ENCODE results near the gene DNASE2B. TPM values are rescaled to one million over a fixed set of nuclear protein-coding genes. Genes with fewer than 3 reads are reported as not detected.

The DNASE2B gene
- total and polyA plus RNA-seq, 12 donors = 0.10 to 1.2 (median 0.35) TPM; not detected in 4

GRCh38 chr1:84428235-84428634 is 30.0 kb downstream of the DNASE2B start:
- intact Hi-C loops (cut with DNase I) = no loop called here
- H3K4me1 ChIP-seq (replicated peaks in 1 of 2) = peaks cover 0 to 27% of the 10 kb centered on the region in 2 donors
- WGBS, 4 donors = 40 to 55% (median 44%) methylated on average over 5 of the region's 5 CpGs

GRCh38 chr1:84429231-84429630 is 30.9 kb downstream of the DNASE2B start:
- Histone ChIP-seq H3K4me3 (no peak overlapping the region), H3K9me3 (replicated peaks in 1 of 3) (no peaks in the 10 kb centered on the region), H3K27me3 (no peaks in the 10 kb centered on the region), H3K36me3 (replicated peaks in 1 of 2) (no peaks in the 10 kb centered on the region), H3K4me1 (replicated peaks in 1 of 2) (peaks cover 0 to 30% of the 10 kb centered on the region in 2 donors), H3K27ac (no peak overlapping the region)
- no peak for TF ChIP-seq CTCF (IDR thresholded peaks at IDR 0.05)
- no peak for TF ChIP-seq POLR2A (IDR thresholded peaks at IDR 0.05)
- 89 to 97% (median 90%) methylated on average over 1 of the region's 1 CpG for WGBS, 4 donors
- DNase-seq = no peak
- intact Hi-C loops (cut with DNase I) = no loop called here

More at GRCh38 chr1:84428235-84428634, 30.0 kb downstream of the DNASE2B start:
- DNase-seq = peak in 6 of 7 donors; percentile 26 to 65 (median 50)
- Histone ChIP-seq H3K36me3 (replicated peaks in 1 of 2) (no peaks in the 10 kb centered on the region), H3K4me3 (no peak overlapping the region), H3K27ac (no peak overlapping the region), H3K27me3 (no peaks in the 10 kb centered on the region), H3K9me3 (replicated peaks in 1 of 3) (no peaks in the 10 kb centered on the region)
- TF ChIP-seq POLR2A (IDR thresholded peaks at IDR 0.05) (no peak), CTCF (IDR thresholded peaks at IDR 0.05) (peak in 3 of 6 experiments; percentile 15 to 25 (median 22))

GRCh38 chr1:84430546-84430945 is 32.3 kb downstream of the DNASE2B start:
- Histone ChIP-seq H3K36me3 (replicated peaks in 1 of 2) (no peaks in the 10 kb centered on the region), H3K27ac (no peak overlapping the region), H3K9me3 (replicated peaks in 1 of 3) (no peaks in the 10 kb centered on the region), H3K27me3 (no peaks in the 10 kb centered on the region), H3K4me3 (no peak overlapping the region), H3K4me1 (replicated peaks in 1 of 2) (peaks cover 0 to 22% of the 10 kb centered on the region in 2 donors)
- DNase-seq = no peak
- no peak for TF ChIP-seq CTCF (IDR thresholded peaks at IDR 0.05)
- no peak for TF ChIP-seq POLR2A (IDR thresholded peaks at IDR 0.05)
- intact Hi-C loops (cut with DNase I) = loop anchor here in 1 of 2 donors (10.0 kb wide), 1 partner anchor 126 kb away; the partner anchor contains the start of gene SAMD13
- 70 to 88% (median 79%) methylated on average over 2 of the region's 2 CpGs for WGBS, 4 donors

GRCh38 chr1:84433258-84434080 is 35.2 kb downstream of the DNASE2B start:
- 7 to 13% (median 10%) methylated on average over 11 of the region's 11 CpGs for WGBS, 4 donors
- TF ChIP-seq POLR2A (IDR thresholded peaks at IDR 0.05) (no peak), CTCF (IDR thresholded peaks at IDR 0.05) (peak; percentile 66 to 89 (median 82))

More at GRCh38 chr1:84433258-84434080, 35.2 kb downstream of the DNASE2B start:
- Histone ChIP-seq H3K27me3 (no peaks in the 10 kb centered on the region), H3K27ac (peak overlapping the region in 3 of 5 donors; percentile 1 to 69 (median 49)), H3K4me3 (peak overlapping the region in 1 of 4 donors; percentile 20), H3K4me1 (replicated peaks in 1 of 2) (peaks cover 0 to 15% of the 10 kb centered on the region in 2 donors), H3K36me3 (replicated peaks in 1 of 2) (no peaks in the 10 kb centered on the region), H3K9me3 (replicated peaks in 1 of 3) (no peaks in the 10 kb centered on the region)
- intact Hi-C loops (cut with DNase I) = loop anchor here in 1 of 2 donors (2.0 to 10.0 kb wide), 2 partner anchors 129 to 293 kb away; partner anchors contain the start of gene SAMD13
- peak; percentile 61 to 92 (median 72) for DNase-seq

Data from adrenal gland (tissue), 12 donors.